TTC549 (cell line): Measurements from ENCODE around the gene OLFML2A.
"Not testable (repeated sequence)": the region's sequence is repeated elsewhere in the genome, so short reads cannot be mapped to it uniquely, and the experiment has no call there.

Experiments used
- FAIRE-seq: peaks from 2 replicates; lab custom pipeline; 2012; peaks lifted over from hg19 to GRCh38; lab: Jason Lieb, UNC

The OLFML2A gene

DNA sequence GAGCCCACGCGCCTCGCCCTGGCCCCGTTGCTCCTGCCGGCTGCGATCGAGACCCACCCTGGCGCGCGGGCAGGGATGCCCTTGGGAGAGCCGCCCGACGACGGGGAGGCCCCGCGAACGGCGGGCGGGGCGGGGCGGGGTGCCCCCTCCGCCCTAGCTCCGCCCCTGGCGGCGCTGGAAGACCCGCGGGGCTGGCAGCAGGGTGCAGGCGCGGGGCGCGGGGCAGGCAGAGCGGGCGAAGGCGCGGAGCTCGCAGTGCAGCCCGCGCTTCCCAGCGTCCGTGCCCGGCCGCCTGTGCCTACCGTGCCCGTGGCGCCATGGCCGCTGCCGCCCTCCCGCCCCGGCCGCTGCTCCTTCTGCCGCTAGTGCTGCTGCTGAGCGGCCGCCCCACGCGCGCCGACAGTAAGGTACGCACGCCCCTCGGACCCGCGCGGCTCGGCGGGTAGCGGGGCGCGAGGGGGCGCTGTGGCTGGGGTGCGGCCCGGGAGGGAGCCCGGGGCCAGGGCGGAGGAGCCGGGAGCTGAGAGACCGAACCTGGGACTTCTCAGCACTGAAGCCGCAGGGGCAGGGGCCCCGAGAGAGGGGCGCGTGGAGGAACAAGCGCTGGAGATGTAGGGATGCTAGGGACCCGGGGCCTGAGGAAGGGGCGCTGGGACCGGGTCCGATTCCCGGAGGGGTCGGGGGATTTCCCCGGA is at the start of gene OLFML2A:
Gene OLFML2A, plus strand, starts transcription at position 180 of the 695 bp plus-strand sequence. Its CDS starts 138 bp downstream, at position 318.
- no peak for FAIRE-seq

DNA sequence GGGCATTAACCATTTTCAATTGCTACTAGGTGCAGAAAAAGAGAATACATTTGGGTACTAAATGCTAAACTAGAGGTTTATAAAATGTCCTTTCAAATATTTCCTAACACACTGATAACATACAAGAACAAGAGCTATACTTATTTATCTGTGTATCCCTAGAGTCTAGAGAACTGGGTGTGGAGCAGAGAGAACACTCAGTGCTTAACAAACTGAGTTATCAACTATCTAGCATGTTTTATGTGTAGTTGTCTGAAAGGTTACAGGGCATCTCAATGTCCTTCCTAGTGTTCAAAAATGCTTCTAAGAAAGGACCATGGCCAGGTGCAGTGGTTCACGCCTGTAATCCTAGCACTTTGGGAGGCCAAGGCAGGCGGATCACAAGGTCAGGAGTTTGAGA is 46.2 kb upstream of the OLFML2A start:
- no peak for FAIRE-seq

DNA sequence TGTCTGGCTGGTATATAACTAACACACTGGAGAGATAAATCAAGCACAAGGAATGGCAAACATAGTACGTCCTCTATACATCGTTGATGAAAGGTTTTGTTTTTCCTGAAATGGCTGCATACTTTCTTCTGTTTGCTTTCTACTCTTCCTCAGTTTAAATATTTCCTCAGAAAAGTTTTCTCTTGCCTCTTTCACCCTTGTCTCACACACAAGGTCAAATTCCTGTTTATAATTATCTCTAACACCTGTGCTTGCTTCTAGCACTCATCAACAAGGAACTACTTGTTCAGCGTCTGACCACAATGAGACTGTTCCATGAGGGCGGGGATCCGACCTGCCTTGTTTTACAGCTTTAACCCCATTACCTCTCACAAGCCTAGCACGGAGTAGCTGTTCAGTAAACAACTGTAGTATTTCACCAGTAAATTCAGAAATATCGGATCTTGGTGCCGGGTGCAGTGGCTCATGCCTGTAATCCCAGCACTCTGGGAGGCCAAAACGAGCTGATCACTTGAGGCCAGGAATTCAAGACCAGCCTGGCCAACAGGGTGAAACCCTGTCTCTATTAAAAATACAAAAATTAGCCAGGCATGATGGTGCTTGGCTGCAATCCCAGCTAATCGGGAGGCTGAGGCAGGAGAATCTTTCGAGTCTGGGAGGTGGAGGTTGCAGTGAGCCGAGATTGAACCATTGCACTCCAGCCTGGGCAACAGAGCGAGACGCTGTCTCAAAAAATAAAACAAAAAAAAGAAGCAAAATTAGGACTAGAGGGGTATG is 42.8 kb upstream of the OLFML2A start:
- FAIRE-seq = no peak

- FAIRE-seq = not testable (repeated sequence)
Measured at GRCh38 chr9:124734741-124735083, 42.2 kb upstream of the OLFML2A start.

DNA sequence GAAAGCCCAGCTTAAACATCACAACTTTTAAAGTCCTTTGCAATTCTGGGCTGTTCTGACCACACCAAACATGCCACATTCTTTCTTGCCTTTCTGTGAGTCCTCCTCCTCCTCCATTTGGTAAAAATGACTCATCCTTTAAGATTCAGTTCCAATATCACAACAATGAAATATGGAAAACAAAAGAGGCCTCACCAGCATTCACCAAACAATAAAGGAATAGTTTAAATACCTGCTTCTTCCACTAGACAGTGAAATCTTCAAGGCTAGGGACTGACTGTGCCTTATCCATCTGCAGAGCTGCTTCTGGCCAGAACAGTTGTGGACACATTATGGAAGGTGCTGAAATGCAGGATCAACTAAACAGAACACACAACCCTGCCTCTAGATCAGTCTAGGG is 41.8 kb upstream of the OLFML2A start:
- FAIRE-seq = no peak

DNA sequence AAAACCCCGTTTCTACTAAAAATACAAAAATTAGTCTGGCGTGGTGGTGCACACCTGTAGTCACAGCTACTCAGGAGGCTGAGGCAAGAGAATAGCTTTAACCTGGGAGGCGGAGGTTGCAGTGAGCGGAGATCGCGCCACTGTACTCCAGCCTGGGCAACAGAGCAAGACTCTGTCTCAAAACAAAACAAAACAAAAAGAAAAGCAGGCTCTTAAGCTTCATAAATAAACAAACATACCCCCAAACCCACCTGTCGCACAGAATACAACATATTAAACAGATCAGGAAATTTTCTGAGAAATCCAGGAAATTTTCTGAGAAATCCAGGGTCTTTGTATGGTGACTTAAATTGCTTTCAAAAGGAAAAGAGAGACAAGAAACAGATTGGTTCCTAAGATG is 38.9 kb upstream of the OLFML2A start:
- FAIRE-seq = not testable (repeated sequence)

GRCh38 chr9:124739360-124739759 is 37.6 kb upstream of the OLFML2A start:
- no peak for FAIRE-seq

- FAIRE-seq = no peak
Measured at GRCh38 chr9:124741149-124741548, 35.8 kb upstream of the OLFML2A start.

DNA sequence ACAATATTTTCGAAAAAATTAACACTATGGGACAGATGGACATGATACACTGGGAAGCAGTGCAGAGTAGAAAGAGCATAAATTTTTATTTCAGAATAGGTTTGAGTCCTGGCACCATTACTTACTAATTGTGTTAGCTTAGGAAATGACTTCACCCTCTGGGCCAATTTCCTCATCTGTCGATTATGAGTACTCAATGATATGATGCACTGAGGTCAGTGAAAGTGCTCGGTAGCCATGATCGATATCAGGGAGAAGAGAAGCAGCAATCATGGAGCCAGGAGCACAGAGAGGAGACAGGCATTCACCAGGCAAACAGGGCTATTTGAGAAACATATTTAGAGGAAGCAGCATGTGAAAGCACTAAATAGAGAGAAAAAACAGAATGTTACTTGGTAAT is 35.3 kb upstream of the OLFML2A start:
- no peak for FAIRE-seq

DNA sequence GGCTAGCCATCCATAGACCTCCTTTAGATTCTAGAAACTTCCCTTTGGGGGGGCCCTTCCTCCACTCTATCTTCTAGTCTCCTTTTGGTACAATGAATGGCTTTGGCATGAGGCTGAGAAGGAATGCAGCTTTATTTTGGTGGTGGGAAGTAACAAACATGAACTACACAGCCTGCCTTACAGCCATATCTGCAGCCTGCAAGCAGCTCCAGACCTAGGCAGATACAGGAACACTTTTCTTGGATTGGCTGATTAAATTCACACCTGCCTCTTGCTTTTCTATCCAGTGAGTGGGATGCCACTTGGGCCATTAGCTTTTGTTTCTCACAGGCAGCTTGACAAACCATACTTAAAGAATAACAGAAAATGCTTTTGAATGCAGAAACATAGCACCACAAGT is 34.0 kb upstream of the OLFML2A start:
- FAIRE-seq = no peak

DNA sequence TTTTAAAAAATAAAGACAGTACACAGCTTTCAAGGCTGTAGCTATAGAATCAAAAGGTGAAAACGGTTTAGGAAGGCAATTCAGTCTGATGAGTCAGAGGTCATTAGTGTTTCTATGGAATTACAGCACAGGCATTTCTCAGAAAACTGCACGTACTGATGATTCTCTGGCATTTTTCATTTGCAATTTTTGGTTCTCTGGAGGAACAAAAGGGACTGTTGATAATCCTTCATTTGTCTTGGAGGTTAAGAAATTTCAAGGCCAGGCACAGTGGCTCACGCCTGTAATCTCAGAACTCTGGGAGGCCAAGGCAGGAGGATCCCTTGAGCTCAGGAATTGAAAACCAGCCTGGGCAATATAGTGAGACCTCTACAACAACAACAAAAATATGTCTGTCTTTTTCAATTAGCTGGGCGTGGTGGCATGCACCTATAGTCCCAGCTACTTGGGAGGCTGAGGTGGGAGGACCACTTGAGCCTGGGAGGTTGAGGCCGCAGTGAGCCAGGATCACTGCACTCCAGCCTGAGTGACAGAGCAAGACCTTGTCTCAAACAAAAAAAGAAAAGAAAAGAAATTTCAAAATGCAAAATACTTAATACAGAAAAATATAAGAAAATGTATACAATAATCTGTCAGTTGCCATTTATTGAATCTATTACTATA is 33.1 kb upstream of the OLFML2A start:
- no peak for FAIRE-seq

DNA sequence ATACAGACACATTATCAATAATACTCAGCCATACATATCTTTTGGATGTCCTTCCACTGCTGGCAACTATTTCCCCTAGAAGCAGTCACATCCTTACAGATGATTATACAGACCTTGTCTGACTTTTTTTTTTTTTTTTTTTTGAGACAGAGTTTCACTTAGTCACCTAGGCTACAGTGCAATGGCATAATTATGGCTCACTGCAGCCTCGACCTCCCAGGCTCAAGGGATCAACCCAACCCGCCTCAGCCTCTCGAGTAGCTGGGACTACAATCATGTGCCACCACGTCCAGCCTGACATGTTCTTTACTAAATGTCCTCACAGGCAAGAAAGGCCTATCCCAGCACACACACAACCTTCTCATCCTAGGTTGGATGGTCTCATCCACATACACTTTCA is 29.9 kb upstream of the OLFML2A start:
- FAIRE-seq = no peak

DNA sequence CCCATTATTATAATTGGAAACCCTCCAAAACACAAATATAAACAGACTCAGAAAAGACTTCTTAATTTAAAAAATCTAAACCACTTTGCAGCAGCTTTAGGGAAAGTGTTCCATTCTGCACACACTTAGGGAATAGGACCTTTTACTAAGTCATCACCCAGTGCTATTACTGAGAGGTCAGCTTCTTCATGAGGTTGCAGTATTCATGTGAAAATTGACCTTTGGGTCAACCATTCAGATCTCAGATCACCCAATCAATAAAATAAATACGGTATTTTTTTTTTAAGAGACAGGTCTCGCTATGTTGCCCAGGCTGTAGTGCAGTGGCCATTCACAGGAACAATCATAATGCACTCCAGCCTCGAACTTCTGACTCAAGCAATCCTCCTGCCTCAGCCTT is 27.6 kb upstream of the OLFML2A start:
- FAIRE-seq = no peak

DNA sequence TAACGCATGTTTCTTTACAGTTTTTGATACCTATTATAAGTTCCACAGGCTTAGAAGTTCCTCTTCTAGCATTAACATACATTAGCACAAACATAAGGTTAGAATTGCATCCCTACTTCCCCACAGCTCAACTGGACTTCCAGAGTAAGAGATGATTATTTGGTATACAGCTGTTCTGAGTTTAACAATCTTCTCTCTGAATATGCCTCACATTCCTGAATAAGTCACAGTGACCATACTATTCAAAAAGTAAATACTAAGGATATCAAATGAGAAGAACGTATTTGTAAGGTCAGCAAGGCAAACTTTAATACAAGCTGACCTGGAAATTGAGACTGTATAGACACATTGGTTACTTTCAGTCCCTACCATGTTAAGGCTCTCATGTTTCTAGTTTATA is 27.2 kb upstream of the OLFML2A start:
- FAIRE-seq = no peak

DNA sequence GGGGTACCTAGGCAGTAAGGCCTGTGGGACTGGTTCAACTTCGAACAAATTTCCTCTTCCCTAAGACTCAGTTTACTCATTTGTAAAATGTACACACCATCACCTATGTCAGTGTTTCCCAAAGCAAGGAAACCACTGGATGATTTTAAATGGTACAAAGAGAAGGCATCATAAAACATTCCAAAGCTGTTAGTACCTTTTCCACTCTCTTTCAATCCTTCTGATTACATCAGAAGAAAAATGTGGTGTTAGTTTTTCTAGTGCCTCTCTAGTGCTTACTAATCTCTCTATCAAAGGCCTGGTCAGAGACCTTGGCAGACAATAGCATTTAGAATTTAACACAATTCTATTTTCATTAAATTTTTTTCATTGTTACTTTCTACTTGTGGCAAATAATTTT is 24.0 kb upstream of the OLFML2A start:
- FAIRE-seq = no peak

- peak; percentile 91 for FAIRE-seq
Measured at GRCh38 chr9:124754289-124754688, 22.6 kb upstream of the OLFML2A start.

DNA sequence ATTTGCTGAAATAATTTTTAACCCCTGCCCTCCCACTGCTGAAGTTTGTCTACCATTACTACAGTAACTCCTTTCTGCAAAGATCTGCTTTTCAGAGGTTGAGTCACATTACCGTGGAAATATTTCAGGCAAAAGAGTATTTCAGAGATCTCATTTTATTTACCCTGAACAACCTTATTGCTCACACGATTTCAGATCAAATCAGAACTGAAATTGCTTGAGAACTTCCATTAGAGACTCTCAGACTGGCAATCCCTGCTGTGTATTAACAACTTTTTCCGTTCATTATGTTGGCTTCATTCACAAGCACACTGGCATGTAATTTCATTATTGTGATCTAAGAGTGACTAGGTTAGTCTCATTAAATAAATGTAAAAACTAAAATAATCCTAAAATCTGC is 21.9 kb upstream of the OLFML2A start:
- FAIRE-seq = no peak

- no peak for FAIRE-seq
Measured at GRCh38 chr9:124756011-124756410, 20.9 kb upstream of the OLFML2A start.

DNA sequence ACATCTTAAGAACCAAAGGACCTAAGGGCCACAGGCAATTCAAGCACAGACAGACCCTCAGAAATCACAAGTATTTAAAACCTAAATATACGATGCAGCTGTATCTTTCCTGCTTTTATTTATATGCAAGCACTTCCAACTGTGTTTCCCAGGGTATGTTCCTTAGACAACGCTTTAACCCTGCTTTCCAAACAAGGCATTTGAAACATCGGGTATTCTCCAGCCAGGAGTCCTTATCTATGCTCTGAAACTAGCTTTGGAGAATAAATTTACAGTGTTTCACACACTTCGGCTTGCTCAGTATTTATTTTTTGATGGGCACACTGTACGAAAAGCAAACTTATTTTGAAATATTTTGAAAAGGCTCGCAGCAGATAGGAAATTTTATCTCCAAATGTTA is 19.3 kb upstream of the OLFML2A start:
- FAIRE-seq = no peak

DNA sequence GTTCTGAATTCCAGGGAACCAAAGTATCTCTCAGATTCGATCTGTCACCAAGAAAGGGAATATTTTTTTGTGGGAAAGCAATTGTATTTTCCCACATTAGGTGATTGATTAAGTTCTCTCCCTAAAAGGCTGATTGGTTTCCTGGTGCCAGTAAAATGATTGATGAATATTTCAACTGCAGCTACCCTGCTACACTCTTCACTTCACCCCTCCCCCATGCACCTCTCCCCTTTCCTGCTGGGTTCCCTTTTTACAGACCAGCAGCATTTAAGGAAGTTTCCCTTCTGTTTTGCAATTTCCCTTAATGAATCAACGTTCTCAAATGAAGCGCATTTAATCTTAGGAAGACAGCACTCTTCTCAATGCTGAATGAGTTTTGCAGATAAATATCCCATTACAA is 18.9 kb upstream of the OLFML2A start:
- FAIRE-seq = no peak

GRCh38 chr9:124758691-124759090 is 18.2 kb upstream of the OLFML2A start:
- no peak for FAIRE-seq

GRCh38 chr9:124759327-124759726 is 17.6 kb upstream of the OLFML2A start:
- no peak for FAIRE-seq

DNA sequence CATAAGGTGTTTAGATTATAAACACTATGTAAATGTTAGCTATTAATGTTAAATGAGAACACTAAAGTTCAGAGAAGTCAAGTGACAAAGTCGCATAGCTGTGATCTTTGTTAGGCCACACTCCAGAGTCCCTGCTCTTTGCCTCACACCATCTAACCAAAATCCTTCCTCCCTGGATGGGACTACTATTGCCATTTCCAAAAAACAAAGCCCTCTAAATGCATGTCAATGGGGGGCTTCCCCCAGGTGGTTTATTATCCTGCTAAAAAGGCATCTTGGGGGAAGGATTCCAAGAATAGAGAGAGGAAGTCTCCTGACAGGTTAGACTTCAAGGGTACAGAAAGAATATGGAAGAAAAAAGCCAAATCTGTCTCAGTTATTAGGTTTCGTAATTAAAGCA is 16.2 kb upstream of the OLFML2A start:
- FAIRE-seq = no peak

GRCh38 chr9:124761196-124761595 is 15.7 kb upstream of the OLFML2A start:
- no peak for FAIRE-seq
